Stimulated activated naive CD8-positive, alpha-beta T cell treated with anti-CD3 and anti-CD28 coated beads, Interleukin-15, Interleukin-2, amounts not matched to agents 100 U/mL and 50 U/mL, for 24 hours (primary cell): ENCODE measurements around the gene SORCS3.

ENCODE experiments used
- ATAC-seq: fragments of 150-1000 bp; cut with Tn5 transposase; one replicate; pipeline ENCODE4 v1.10.0; 2021
- DNase-seq: peaks from one replicate; pipeline ENCODE4 v3.0.0; 2021

Gene SORCS3

DNA sequence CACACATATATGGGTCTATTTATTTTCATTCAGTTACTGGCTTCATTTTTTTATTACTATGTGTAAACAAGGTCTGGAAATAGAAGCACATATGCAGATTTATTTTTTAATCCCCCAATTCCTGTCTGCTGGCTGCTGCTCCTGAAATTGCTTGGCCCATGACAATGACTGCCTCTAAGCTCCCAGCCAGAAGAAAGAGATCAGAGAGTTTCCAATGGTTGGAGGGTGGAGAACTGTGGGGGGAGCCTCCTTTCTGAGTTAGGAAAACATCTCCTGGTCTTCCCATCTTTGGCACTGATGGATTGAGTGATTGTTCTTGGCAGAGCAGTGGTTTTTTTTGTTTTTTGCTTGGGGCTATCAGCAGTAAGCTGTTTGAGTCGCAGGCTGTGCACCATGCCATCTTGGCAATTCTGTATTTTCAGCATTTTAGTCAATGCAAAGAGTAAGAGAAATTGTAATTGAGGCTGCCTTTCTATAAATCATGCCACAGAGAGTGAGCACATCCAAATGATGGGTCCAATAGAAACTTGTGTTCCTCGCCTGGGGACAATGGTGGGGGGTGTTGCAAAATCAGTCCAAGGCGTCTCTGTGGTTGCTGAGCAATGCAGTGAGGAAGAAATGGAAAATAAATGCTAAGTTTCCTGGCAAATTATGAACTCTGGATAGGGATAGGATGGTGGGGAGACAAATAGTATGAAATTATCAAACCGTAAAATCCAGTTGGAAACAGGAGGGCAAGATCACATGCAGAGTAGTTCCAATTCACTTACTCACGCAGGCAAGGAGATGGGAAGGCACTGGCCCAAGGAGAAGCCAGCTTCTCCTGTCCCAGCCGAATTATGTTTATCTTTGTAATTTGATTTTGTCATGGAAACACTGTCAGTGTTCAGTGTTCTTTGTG is 382.4 kb downstream of the SORCS3 start:
- no peak for ATAC-seq
- DNase-seq, result no peak

DNA sequence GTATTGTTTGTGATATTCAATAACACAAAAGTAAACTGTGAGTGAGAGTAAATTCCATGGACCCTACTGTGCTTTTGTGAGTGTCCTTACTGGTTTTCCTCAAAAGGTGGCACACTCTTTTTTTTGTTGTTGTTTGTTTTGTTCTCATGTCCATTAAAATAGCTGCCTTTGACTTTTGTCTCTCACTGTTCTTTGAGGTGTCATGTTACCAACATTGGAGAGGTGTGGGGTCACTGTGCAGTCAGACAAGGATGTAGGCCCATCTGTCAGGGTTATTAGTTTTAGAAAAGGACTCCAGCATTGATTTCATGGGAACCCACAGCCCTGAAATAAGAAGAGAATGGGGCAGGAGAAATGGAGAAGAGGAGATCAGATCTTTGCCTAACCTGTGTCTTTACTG is 383.1 kb downstream of the SORCS3 start:
- DNase-seq (no peak), ATAC-seq (no peak)

DNA sequence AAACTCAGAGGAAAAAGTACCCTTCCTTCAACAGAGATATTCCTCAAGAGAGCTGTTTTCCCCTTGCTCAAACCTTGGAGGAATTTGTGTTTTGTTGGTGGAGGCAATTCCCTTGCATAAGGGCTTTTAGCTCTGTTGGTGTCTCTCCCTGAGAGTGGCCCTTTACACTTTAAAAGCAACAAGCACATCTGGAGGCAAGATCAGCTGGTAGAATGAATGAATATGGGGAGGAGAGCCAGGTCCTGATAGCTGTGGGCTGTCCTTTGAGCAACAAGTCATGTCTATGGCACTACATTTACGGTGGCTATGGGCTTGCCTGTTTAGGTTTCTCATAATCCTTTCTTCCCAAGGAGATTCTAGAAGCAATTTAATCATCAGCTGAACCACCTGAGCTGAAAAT is 384.0 kb downstream of the SORCS3 start:
- ATAC-seq (no peak), DNase-seq (no peak)

DNA sequence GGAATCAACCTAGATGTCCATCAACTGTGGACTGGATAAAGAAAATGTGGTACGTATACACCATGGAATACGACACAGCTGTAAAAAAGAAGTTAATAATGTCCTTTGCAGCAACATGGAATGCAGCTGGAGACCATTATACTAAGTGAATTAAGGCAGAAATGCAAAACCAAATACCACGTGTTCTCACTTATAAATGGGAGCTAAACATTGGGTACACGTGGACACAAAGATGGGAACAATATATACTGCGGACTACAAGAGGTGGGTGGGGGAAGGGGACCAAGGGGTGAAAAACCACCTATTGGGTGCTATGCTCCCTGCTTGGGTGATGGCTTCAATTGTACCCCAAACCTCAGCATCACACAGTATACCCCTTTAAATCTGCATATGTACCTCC is 385.5 kb downstream of the SORCS3 start:
- ATAC-seq (no peak), DNase-seq (no peak)

DNA sequence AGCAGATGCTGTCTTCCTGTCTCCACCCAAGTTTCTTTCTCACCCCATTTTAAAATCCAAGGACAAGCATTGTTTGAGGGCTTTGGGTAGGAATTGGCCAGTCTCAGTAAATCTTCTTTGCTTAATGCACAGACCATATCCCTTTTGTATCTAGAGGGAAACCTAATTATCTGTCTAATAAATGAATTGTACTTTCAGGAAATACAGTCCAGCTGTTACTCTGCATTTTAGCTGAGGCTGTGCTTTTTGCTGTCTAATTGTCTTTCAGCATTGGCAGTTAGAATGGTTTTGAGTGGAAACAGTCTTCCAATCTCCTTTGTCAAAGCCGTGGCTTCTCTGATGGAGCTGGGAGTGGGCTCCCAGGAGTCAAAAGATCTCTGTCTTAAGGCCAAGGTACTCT is 388.2 kb downstream of the SORCS3 start:
- ATAC-seq (no peak), DNase-seq (no peak)

DNA sequence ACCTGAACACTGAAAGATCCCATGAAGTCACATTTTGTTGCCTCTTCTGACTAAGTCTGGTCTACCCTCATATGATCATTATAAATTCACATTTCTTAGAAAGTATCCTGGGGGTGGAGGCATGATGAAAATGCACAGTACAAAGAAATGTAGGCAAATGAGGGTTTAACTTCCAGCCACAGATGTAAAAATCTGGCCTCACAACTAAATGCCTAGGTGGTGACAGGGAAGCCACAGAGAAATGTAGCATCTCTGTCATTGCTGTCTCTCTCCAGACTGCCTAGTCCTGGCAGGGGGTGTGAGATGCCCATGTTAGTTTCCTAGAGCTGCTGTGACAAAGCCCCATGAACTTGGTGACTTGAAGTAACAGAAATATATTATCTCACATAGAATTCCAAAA is 395.9 kb downstream of the SORCS3 start:
- ATAC-seq (no peak), DNase-seq (no peak)

DNA sequence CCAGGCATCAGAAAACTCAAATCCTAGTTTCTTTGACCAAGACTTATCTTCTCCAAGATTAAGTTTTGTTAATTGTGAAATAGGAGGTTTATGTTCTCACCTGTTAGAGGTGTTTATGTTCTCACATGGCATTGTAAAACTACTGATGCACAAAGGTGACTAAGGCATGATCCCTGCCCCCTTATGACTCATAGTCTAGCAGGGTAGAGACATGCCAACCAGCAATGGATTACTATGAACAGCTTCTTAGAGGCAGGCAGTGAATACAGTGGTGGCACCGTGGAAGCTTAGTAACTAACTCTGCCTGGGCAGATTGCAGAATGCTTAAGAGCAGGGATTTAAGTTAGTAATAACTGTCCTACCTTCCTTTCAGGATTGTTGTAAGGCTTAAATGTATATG is 400.9 kb downstream of the SORCS3 start:
- no peak for ATAC-seq

DNA sequence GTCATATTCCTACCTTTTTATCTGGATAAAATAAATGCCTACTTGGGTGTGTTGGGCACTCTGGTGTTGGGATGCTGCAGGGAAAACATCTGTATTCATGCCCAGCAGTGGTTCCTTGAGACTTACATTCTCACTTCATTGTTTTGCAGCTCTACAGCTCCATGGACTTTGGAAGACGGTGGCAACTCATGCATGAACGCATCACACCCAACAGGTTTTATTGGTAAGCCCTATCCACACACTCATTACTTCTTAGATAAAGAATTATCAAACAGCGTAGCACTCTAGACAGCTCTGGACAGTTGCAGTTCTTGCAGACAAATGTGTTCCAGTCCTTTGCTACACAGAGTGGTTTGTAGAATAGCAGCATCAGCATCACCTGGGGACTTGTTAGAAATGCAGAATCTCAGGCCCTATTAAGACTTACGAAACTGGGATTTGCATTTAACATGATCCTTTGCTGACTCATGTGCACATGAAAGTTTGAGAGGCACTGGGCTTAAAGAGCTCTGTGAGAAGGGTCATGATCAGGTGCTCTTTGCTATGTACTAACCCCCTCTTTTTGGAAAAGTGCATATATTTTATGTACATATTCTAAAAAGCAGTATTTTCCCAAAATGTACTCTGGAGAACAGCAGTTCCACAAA is 401.9 kb downstream of the SORCS3 start:
- DNase-seq (no peak), ATAC-seq (no peak)

More for the DNA sequence above, 400.9 kb downstream of the SORCS3 start:
- no peak for DNase-seq

DNA sequence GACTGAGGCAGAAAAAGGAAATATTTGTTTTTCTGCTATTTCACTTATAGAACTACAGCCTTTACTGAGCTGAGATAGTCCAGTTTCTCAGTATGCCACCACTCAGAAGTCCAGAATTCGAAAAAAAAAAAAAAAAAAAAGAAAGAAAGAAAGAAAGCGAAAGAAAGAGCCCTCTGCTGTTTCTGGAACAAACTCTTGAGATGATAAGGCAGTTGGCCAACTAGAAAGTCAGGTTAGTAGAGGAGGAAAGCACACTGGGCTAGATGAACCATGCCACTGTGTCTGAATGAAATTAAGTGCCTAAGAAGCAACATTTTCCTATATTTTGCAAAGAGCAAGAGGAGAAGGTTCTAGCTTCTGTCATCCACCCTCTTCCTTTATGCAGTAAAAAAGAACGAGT is 403.8 kb downstream of the SORCS3 start:
- ATAC-seq, result no peak

DNA sequence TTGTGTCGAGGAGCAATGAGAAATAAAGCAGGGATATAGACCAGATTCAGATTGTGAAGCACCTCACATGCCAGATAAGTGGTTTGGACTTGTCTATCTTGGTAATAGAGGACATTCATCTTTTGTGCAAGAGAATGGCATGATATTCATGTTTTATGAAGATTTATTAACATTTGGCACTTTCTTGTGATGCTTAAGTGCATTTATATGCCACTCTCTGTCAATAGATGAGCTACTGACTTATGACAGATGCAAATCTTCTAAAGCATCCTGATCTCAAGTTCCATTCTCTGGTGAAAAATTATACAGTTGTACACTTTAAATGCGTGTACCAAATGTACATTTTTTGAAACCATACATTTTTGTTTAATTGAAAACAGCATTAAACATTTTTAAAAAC is 415.3 kb downstream of the SORCS3 start:
- DNase-seq (no peak), ATAC-seq (no peak)

More for the DNA sequence above, 403.8 kb downstream of the SORCS3 start:
- DNase-seq, result no peak

DNA sequence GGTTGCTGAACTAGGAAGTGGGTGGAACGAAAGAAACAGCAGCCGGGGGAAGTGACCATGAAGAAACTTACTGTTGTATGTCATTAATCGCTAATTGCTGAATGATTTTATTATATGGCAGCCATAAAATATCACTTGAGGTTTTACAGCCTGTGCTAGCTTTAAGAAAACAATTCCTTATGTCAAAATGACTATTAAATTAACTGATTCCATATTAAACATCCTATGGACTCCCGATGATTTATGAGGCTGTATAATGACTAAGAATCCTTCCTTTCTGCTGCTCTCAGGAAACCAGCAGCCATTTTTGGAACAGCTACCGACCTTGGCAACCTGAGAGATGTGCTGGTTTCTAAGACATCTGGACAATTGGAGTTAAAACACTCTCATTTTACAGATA is 421.9 kb downstream of the SORCS3 start:
- ATAC-seq (no peak), DNase-seq (no peak)

DNA sequence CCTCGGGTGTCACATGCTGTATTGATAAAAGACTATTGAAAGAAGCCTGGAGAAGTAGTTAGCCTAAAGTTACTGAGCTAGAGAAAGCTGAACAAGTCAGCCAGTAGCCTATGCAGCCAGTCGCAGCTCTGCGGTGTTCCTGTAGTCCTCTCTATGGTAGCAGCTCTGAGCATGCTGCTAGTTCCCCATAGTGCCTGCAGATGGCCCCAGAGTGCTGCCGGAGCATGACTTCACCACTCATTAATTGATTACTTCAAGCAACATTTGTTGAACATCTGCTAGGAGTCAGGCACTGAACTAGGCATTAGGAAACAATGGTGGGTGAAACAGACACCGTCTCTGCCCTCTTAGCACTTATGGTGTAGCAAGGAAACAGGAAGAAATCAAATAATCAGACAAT is 422.7 kb downstream of the SORCS3 start:
- ATAC-seq (peak; percentile 49), DNase-seq (peak; percentile 19)

DNA sequence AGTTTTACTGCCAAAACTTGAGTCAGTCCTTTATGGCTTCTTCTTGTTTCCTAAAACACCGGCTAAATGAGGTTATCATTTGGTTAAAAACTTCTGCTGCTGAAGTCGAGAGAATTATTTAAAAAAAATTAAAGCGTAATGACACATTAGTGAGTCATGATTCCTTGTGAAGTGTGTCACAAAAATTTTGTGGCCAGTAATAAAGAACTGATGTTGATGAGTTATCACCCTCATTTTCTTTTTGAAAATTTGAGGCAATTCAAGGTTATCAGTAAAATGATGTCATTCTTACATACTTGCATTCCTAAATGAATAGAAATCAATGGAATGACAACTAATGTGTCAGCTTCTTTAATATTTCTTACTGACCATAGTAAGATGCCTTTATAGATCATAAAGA is 427.4 kb downstream of the SORCS3 start:
- no peak for ATAC-seq
- DNase-seq, result no peak

DNA sequence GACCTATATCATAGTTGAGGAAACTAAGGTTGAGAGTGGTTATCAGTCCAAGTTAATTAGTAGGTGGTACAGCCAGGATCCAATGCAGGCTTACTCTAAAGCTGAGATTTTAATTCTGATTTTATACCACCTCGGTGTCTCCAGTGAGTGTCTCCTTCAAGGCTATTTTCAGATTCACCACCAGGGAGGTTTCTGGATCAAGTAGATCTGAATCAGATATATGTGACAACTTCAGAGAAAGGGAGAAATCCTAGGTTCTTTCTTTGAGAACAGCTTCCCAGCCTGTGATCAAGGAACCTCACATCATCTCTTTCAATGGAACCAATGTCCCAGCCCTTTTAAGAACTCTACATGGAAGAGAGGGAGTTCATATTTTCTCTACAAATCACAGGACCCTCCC is 429.2 kb downstream of the SORCS3 start:
- DNase-seq (no peak), ATAC-seq (no peak)

DNA sequence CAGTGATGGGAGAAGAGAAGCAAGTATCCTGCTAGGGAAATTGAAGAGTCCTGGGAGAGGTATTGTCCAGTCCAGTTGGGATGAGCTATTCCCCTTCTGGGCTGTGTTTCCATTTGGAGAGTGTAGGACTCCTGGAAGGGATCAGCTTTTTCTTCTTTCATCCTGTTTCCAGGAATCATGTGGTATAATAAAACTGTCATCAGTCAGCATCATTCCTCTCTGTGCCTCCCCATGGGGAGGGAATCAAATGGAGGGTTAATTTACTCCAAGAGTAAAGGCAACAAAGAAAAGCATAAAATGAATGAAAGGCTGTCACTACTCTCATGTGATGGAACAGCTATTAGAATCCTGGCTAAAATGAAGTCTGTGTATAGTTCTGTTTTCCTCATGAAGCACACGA is 429.9 kb downstream of the SORCS3 start:
- DNase-seq, result no peak

DNA sequence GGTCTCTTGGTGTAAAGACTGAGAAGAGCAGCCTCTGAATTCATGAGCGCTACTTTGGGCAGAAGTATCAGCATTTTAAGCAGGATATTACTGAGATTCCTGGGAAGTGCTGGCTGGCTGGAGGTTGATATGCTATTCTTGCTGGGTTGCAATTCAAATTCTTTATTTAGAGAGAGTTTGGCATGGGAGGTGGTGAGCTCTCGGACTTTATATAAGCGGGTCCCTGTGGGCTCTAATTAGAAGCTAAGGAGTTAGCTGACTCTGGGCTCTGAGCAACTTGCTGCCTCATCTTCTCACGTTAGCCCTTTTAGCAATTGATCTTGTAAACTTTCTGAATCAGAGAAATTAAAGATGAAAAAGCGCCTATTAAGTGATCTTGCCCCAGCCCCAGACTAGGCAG is 430.9 kb downstream of the SORCS3 start:
- no peak for ATAC-seq
- DNase-seq, result no peak

More for the DNA sequence above, 429.9 kb downstream of the SORCS3 start:
- no peak for ATAC-seq

DNA sequence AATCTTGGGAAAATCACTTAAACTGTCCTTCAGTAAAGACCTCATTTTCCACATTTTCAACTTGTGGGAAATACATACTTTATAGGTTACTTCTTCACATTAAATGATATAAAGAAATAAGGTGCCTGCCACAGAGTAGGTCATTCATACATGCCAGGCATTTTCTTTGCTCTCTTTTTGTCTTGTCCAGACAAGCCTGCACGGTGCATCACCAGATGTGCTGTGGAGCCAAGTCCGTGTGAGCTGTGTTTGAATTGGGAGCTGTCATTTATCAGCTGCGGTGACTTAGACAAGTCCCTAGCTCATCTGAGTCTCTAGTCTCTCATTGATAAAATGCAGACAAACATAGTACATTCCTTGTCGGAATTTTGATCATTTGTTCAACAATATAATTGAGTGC is 432.9 kb downstream of the SORCS3 start:
- ATAC-seq (no peak), DNase-seq (no peak)

DNA sequence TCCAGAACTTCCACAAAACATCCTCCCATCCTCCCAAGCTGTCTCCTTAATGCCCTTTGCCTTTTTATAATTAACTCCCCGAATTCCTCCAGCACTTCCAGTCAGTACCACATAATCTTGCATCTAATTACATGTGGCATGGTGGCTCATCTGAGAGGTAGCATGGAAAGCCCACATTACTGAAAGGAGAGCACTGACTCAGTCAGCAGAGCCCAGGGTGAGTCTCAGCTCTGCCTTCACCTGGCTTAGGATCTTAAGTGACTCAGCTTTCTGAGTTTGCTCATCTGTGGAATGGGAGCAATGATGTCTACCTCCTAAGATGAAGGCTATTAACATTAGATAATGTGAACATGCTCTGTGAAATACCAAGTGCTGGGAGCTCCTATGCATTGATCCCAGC is 433.9 kb downstream of the SORCS3 start:
- no peak for DNase-seq
- ATAC-seq, result no peak

DNA sequence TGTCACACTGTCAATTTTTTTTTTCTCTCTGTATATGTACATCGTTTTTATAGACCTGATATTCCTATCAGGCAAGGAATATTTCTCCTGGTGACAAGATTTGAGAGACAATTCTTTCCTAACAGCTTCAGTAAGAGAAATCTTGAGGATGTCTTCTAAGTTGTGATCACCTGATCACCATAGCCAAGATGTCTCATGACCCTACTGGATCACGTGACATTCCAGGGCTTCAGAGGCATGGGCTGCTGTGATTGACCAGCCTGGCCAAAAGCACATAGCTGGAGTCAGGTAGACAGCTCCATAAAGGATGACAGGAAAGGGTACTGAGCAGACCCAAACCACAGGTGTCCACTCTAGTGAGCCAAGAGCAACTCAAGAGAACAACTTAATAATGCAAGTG is 444.9 kb downstream of the SORCS3 start:
- no peak for DNase-seq

DNA sequence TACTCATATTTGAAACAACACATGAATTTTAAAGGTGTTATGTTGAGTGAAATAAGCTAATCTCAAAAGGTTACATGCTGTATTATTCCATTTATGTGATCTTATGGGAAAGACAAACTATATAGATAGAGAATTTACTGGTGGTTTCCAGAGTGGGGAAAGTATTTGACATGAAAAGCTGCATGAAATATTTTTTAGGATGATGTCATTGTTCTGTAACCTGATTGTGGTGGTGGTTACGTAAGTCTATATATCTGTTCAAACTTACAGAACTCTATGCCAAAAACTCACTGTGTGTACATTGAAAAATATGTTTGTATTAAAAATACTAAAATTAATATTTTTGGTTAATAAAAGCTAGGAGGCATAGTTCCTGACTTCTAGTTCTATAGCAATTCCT is 453.0 kb downstream of the SORCS3 start:
- ATAC-seq (no peak), DNase-seq (no peak)

More for the DNA sequence above, 444.9 kb downstream of the SORCS3 start:
- no peak for ATAC-seq

DNA sequence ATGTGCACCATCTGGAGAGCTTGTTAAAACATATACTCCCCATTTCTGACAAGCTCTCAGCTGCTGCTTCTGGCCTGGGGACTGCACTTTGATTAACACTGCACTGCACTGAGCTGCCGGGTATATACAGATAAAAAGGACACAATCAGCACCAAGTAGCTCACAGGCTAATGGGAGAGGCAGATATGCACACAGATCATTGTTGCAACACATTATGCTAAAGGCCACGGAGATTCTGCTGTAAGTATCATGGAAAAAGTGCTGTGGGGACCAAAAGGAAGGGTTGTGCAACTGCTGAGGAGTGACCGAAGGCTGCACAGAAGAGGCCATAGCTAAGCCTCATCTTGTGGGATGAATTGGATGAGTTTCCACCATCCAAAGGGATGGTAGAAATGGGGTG is 455.2 kb downstream of the SORCS3 start:
- ATAC-seq (no peak), DNase-seq (no peak)

DNA sequence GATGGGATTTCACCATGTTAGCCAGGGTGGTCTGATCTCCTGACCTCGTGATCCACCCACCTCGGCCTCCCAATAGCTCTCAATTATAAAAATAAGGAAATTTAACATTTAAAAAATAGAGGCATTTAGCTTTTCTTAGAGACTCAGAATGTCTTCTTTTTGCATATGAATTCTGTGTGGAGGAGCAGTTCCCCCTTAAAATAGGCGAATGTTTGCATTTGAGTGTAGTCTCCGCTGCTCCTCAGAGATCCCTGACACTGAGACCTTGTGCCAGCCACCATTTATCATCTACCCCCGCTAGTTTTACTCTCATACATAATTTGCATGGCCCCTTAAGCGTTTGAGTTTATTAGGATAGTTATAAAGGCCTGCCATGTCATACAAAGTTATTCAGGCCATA is 461.9 kb downstream of the SORCS3 start:
- DNase-seq (no peak), ATAC-seq (no peak)

DNA sequence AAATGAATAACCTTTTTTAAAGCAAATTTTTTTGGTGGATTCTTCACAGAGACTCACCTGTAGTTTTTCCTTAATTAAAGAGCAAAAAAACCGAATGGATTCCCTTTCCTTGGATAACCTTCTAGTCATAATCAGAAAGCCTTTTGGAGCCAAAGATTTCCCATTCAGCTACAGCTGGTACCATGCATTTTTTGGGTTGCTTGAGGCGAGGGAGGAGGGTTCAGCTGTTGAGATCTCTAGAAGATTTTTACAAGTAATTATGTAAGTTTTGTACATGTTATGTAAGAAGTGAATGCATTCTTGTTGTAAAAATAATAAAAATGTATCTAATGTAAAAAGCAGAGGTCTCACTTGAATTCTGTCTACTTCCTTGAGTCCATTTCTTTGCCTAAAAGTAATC is 463.2 kb downstream of the SORCS3 start:
- ATAC-seq, result no peak
- DNase-seq, result no peak

DNA sequence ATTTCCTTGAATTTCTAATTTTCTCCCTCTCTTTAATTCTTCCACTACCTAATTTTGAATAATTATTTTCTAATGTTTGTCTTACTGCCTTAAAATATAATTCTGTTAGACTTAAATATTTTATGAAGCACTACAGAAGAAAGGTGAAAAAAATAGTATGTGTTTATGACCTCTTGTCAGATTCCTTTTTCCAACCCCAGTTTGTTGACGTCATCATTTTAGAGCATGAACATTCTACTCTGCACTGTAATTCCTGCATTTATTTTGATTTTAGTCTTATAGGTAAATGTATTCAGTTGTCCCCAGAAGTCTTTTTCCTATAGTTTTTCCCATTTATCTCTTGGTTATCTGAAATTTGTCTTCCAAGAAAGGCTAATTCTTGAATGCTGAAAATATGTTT is 468.1 kb downstream of the SORCS3 start:
- DNase-seq, result no peak
- ATAC-seq, result no peak
